B cell (primary cell): ENCODE measurements around the gene PDCD6IP.

Experiments
- EZH2 ChIP-seq: IDR thresholded peaks from 2 replicates; pipeline ENCODE4 v1.6.1; 2012; ENCODE audit warnings: borderline replicate concordance, low read depth, mild to moderate bottlenecking, moderate library complexity, low read length; ENCODE audit not compliant: insufficient read depth, poor library complexity, severe bottlenecking
- TF ChIP-seq, protein P1 (sequence below): fragments of 200-600 bp; IDR thresholded peaks from one replicate; pipeline ENCODE4 v1.8.0; 2022; ENCODE audit warnings: antibody characterized with exemption, mild to moderate bottlenecking

DNA sequence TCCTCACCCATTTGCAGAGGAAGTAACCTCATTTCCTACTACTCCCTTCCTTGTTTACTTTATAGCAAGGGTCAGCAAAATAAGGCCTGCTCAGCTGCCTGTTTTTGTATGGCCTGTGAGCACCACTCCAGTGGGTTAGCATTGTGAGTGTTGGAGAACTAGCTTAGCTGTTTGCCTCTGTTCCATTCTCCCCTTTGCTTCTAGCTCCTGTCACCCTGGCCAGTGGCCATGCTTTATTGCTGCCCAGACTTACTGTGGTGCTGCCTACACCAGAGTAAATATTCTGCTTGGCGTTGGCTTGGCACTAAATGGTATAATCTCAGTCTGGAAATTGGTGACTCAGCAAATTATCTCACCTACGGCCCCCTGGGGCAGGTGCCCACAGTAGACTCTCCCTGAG, 8.8 kb downstream of the PDCD6IP start:
- TF ChIP-seq, protein P1, sequence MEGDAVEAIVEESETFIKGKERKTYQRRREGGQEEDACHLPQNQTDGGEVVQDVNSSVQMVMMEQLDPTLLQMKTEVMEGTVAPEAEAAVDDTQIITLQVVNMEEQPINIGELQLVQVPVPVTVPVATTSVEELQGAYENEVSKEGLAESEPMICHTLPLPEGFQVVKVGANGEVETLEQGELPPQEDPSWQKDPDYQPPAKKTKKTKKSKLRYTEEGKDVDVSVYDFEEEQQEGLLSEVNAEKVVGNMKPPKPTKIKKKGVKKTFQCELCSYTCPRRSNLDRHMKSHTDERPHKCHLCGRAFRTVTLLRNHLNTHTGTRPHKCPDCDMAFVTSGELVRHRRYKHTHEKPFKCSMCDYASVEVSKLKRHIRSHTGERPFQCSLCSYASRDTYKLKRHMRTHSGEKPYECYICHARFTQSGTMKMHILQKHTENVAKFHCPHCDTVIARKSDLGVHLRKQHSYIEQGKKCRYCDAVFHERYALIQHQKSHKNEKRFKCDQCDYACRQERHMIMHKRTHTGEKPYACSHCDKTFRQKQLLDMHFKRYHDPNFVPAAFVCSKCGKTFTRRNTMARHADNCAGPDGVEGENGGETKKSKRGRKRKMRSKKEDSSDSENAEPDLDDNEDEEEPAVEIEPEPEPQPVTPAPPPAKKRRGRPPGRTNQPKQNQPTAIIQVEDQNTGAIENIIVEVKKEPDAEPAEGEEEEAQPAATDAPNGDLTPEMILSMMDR = no peak
- no peak for TF ChIP-seq EZH2
